Measurements from ENCODE around the gene PDXK. TPM values are rescaled to one million over a fixed set of nuclear protein-coding genes. Genes with fewer than 3 reads are reported as not detected.

The PDXK gene
- total and polyA plus RNA-seq, 9 of the 15 experiments (the other 6 are each of a cell fraction or from before 2014, with no cell fraction given), result 5.6 to 162 (median 76.5) TPM

DNA sequence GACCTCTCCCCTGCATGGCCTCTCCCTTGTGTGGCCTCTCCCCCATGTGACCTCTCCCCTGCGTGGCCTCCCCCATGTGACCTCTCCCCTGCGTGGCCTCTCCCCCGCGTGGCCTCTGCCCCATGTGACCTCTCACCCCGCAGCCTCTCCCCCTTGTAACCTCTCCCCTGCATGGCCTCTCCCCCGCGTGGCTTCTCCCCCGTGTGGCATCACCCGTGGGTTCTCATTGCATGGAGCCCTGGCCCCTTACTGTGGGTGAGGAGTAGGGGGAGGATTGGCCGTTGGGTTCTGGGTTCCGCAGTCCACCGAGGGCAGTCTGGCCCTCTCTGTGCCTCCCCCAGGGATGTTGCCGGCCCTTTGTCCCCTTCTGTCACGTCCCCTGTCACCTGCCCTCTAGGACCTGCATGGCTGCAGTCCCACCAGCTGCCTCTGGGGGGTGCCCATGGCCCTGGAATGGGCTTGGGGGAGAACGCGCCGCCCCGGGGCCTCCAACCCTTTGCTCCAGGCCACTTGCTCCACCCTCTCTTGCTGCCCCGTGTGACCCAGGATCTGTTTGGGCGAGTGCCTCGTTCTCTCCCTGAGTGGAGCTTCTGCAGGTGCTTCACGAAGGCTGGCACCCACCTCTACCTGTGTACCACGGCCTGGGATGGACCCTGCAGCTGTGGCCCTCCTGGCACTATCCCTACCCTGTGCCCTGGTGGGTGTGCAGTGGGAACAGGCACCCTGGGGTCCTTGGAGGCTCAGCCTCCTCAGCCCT, 91.8 kb downstream of the PDXK start:
- peaks cover 15% of the 10 kb centered on the region; the same call in 2 of the 3 replicates for H3K36me3 ChIP-seq (ENCODE audit: control insufficient read depth, insufficient read depth, low read length)
- ChIA-PET CTCF (ENCODE audit: low intra/inter-chr PET ratio) (interaction anchor here (0.6 to 2.1 kb wide), 3 partner anchors 128 to 456 kb away, joined by 4 to 35 read pairs (median 5); partner anchors contain the start of gene TRAPPC10), POLR2A (interaction anchor here (0.6 to 1.9 kb wide), 15 partner anchors 8 to 488 kb away, joined by 3 to 7 read pairs (median 4); no protein-coding TSS in a partner anchor)
- peak overlapping the region; percentile 13; the same call in 1 of the 3 replicates for H3K27ac ChIP-seq (ENCODE audit: extremely low read depth, low read depth, low read length)
- peak overlapping the region; percentile 38; the same call in 1 of the 2 replicates for H3K4me2 ChIP-seq (ENCODE audit: insufficient read depth, low read length)
- WGBS (ENCODE audit: insufficient coverage, low coverage, missing lambda C conversion rate), result 11% methylated on average over 21 of the region's 23 CpGs
- H3K4me1 ChIP-seq (replicated peaks in 1 of 2; ENCODE audit: control insufficient read depth in 2 of 2, insufficient read depth in 2 of 2, low read length in 2 of 2), result peaks cover 15 to 89% of the 10 kb centered on the region in 2 experiments
- H3K27me3 ChIP-seq (ENCODE audit: control insufficient read depth in 2 of 2, insufficient read depth in 2 of 2, low read length in 2 of 2), result no peaks in the 10 kb centered on the region
- no peak overlapping the region for H3K4me3 ChIP-seq
- peak overlapping the region; percentile 23 to 88; a peak in 3 of 4 replicates for H3K9ac ChIP-seq (ENCODE audit: insufficient read depth in 1 of 2, low read depth in 2 of 2, low read length in 2 of 2)
- H3K9me1 ChIP-seq (ENCODE audit: control insufficient read depth, insufficient read depth, low read length), result peaks cover 4% of the 10 kb centered on the region
- FAIRE-seq, result peak; percentile 86
- H4K20me1 ChIP-seq (replicated peaks; ENCODE audit: control insufficient read depth, insufficient read depth, low read length), result 0 out of 2 replicates have a peak, but pooled peaks cover 5% of the 10 kb centered on the region
- intact Hi-C loops (cut with micrococcal nuclease) (loop anchor here (1.0 to 5.0 kb wide), 4 partner anchors 44 to 165 kb away; no protein-coding TSS in a partner anchor), in situ Hi-C loops (cut with MboI) (loop anchor here (5.0 kb wide), 1 partner anchor 132 kb away; no protein-coding TSS in a partner anchor)
- ATAC-seq, result peak; percentile 92
- DNase-seq (ENCODE audit: extremely low read depth in 1 of 4, low spot score in 3 of 4), result peak; percentile 92 to 96 (median 94)
- H3K9me3 ChIP-seq (replicated peaks; ENCODE audit: control insufficient read depth, insufficient read depth, low read depth, low read length), result no peaks in the 10 kb centered on the region
- BruUV-seq (replicated peaks), result no TSS peak
- peak overlapping the region; percentile 43; the same call in 1 of the 2 replicates for H2AFZ ChIP-seq (ENCODE audit: low read depth, low read length)
- no peaks in the 10 kb centered on the region for H3K79me2 ChIP-seq (ENCODE audit: control insufficient read depth, insufficient read depth, low read length)
- TF ChIP-seq SMAD3 (CRISPR knock-in tag; conservative IDR thresholded peaks at IDR 0.05) (no peak), SNIP1 (IDR thresholded peaks at IDR 0.05; ENCODE audit: low read depth) (no peak), LEF1 (IDR thresholded peaks at IDR 0.05) (0 out of 2 replicates have a peak, but pooled peaks have one; percentile 25), ZNF165 (CRISPR knock-in tag; IDR thresholded peaks at IDR 0.05; ENCODE audit: borderline replicate concordance) (no peak), HEY1 (CRISPR knock-in tag; IDR thresholded peaks at IDR 0.05; ENCODE audit: borderline replicate concordance) (no peak), PCBP1 (IDR thresholded peaks at IDR 0.05; ENCODE audit: low read depth, low read length, poor library complexity, severe bottlenecking) (no peak), PURB (CRISPR knock-in tag; IDR thresholded peaks at IDR 0.05; ENCODE audit: low read depth) (no peak), NR2F6 (CRISPR knock-in tag; IDR thresholded peaks at IDR 0.05) (no peak), HNRNPK (IDR thresholded peaks at IDR 0.05; ENCODE audit: low read depth, low read length, poor library complexity, severe bottlenecking) (no peak), MTA3 (IDR thresholded peaks at IDR 0.05; ENCODE audit: borderline replicate concordance) (no peak), XRCC3 (IDR thresholded peaks at IDR 0.05) (no peak), TCF3 (CRISPR knock-in tag; IDR thresholded peaks at IDR 0.05) (peak; percentile 48; the same call in 1 of the 2 replicates)
- TF ChIP-seq, protein P1, sequence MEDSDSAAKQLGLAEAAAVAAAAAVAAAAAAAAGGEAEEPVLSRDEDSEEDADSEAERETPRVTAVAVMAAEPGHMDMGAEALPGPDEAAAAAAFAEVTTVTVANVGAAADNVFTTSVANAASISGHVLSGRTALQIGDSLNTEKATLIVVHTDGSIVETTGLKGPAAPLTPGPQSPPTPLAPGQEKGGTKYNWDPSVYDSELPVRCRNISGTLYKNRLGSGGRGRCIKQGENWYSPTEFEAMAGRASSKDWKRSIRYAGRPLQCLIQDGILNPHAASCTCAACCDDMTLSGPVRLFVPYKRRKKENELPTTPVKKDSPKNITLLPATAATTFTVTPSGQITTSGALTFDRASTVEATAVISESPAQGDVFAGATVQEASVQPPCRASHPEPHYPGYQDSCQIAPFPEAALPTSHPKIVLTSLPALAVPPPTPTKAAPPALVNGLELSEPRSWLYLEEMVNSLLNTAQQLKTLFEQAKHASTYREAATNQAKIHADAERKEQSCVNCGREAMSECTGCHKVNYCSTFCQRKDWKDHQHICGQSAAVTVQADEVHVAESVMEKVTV (CRISPR knock-in tag; IDR thresholded peaks at IDR 0.05), result peak; percentile 99
- TF ChIP-seq, protein P2, sequence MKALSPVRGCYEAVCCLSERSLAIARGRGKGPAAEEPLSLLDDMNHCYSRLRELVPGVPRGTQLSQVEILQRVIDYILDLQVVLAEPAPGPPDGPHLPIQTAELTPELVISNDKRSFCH (CRISPR knock-in tag; IDR thresholded peaks at IDR 0.05), result no peak
- TF ChIP-seq, protein P2 (tag; IDR thresholded peaks at IDR 0.05), result peak; percentile 25; the same call in 1 of the 2 replicates
- TF ChIP-seq, protein P3, sequence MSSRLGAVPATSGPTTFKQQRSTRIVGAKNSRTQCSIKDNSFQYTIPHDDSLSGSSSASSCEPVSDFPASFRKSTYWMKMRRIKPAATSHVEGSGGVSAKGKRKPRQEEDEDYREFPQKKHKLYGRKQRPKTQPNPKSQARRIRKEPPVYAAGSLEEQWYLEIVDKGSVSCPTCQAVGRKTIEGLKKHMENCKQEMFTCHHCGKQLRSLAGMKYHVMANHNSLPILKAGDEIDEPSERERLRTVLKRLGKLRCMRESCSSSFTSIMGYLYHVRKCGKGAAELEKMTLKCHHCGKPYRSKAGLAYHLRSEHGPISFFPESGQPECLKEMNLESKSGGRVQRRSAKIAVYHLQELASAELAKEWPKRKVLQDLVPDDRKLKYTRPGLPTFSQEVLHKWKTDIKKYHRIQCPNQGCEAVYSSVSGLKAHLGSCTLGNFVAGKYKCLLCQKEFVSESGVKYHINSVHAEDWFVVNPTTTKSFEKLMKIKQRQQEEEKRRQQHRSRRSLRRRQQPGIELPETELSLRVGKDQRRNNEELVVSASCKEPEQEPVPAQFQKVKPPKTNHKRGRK (tag; IDR thresholded peaks at IDR 0.05), result no peak

All from K562 (cell line).